GM12891 (cell line): Measurements from ENCODE around the gene SRGAP3.

Experiments used
- POLR2A ChIP-seq: IDR thresholded peaks from 2 replicates; pipeline ENCODE4 v1.6.1; 2011; ENCODE audit warnings: low read depth, low read length, control low read depth
- POLR2AphosphoS5 ChIP-seq: IDR thresholded peaks from 2 replicates; pipeline ENCODE4 v1.6.1; 2011; ENCODE audit warnings: low read depth, low read length, control low read depth

DNA sequence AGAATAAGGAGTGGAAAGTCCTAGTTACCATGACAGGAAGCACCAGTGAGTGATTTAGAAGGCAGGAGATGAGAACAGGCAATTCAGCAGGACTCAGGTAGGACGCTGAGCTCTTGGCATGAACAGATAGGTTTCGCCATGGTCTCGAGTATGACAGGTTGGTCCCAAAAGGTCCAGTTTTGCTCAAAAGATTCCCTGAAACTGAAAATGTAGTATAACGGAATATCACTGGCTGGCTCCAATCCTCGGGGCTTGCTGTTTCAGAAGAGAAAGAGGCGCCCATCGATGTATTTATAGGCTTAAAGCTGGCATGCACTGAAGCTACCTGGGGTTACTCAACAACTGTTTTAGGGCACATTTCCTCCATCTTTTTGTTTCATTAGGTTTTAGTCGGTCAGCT is 59.2 kb downstream of the SRGAP3 start:
- TF ChIP-seq POLR2A, result no peak
- TF ChIP-seq POLR2AphosphoS5, result no peak
